ENCODE measurements around the gene ELP6.

DNA sequence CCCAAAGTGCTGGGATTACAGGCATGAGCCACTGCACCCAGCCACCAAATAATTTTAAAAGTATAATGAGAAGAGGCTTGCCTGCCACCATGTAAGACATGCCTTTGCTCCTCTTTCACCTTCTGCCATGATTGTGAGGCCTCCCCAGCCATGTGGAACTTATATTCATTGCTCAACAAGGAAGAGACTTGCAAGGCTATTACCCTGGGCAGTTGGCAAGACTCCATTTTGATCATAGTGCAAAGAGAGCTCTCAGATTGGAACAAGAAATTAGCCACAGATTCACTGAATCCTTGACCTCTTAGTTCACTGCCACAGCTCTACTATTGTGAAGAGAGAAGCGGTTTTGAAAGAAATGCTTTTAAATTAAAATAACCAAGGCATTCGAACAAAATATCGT lies 43.9 kb downstream of the ELP6 start:
- TF ChIP-seq, protein P1, sequence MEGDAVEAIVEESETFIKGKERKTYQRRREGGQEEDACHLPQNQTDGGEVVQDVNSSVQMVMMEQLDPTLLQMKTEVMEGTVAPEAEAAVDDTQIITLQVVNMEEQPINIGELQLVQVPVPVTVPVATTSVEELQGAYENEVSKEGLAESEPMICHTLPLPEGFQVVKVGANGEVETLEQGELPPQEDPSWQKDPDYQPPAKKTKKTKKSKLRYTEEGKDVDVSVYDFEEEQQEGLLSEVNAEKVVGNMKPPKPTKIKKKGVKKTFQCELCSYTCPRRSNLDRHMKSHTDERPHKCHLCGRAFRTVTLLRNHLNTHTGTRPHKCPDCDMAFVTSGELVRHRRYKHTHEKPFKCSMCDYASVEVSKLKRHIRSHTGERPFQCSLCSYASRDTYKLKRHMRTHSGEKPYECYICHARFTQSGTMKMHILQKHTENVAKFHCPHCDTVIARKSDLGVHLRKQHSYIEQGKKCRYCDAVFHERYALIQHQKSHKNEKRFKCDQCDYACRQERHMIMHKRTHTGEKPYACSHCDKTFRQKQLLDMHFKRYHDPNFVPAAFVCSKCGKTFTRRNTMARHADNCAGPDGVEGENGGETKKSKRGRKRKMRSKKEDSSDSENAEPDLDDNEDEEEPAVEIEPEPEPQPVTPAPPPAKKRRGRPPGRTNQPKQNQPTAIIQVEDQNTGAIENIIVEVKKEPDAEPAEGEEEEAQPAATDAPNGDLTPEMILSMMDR (IDR thresholded peaks at IDR 0.05; ENCODE audit: poor library complexity, severe bottlenecking) = no peak
- TF ChIP-seq POLR2AphosphoS5 (IDR thresholded peaks at IDR 0.05) = no peak
- TF ChIP-seq EZH2 (IDR thresholded peaks at IDR 0.05; ENCODE audit: borderline replicate concordance, insufficient read depth, low read length, poor library complexity, severe bottlenecking) = no peak
- TF ChIP-seq EP300 (conservative IDR thresholded peaks at IDR 0.05; ENCODE audit: poor library complexity, severe bottlenecking) = no peak
